ENCODE results near the gene CALML4.

DNA sequence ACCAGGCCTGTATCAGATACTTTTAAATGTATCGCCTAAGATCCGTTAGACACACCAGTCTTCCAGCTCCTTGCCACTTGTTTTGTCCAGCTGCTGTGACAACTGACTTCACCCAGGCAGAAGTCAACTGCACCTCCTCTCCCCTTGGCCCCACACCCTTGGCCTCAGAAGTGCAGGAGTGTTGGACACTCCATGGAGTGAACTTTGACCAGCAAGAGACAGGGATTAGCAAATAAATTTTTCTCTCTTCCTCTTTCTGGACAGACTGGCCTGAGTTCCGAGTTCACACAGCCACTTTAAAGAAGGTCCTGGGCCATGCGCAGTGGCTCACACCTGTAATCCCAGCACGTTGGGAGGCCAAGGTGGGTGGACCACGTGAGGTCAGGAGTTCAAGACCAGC, 27.3 kb upstream of the CALML4 start:
- TF ChIP-seq, protein P1, sequence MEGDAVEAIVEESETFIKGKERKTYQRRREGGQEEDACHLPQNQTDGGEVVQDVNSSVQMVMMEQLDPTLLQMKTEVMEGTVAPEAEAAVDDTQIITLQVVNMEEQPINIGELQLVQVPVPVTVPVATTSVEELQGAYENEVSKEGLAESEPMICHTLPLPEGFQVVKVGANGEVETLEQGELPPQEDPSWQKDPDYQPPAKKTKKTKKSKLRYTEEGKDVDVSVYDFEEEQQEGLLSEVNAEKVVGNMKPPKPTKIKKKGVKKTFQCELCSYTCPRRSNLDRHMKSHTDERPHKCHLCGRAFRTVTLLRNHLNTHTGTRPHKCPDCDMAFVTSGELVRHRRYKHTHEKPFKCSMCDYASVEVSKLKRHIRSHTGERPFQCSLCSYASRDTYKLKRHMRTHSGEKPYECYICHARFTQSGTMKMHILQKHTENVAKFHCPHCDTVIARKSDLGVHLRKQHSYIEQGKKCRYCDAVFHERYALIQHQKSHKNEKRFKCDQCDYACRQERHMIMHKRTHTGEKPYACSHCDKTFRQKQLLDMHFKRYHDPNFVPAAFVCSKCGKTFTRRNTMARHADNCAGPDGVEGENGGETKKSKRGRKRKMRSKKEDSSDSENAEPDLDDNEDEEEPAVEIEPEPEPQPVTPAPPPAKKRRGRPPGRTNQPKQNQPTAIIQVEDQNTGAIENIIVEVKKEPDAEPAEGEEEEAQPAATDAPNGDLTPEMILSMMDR (IDR thresholded peaks at IDR 0.05; ENCODE audit: extremely low read depth in 1 of 2, insufficient read depth in 1 of 2, low read depth in 1 of 2, low read length in 2 of 2): no peak
- no peak for TF ChIP-seq EZH2 (IDR thresholded peaks at IDR 0.05; ENCODE audit: borderline replicate concordance, low read depth, low read length, severe bottlenecking)
- no peak for TF ChIP-seq POLR2A (IDR thresholded peaks at IDR 0.05; ENCODE audit: low read depth, low read length)
- no peak for TF ChIP-seq POLR2AphosphoS5 (IDR thresholded peaks at IDR 0.05; ENCODE audit: insufficient read depth, low read depth, low read length)
- TF ChIP-seq, protein P2, sequence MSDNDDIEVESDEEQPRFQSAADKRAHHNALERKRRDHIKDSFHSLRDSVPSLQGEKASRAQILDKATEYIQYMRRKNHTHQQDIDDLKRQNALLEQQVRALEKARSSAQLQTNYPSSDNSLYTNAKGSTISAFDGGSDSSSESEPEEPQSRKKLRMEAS (IDR thresholded peaks at IDR 0.05; ENCODE audit: insufficient read depth, insufficient read length): no peak

Data from endothelial cell of umbilical vein (primary cell).